Measurements from ENCODE around the gene RGS12. TPM values are rescaled to one million over a fixed set of nuclear protein-coding genes. Genes with fewer than 3 reads are reported as not detected.

RGS12 gene
- total and polyA plus RNA-seq, 2 of the 8 experiments (the other 6 are each of a cell fraction or from before 2014, with no cell fraction given) = 6.0 to 16.4 TPM

- H4K20me1 ChIP-seq (replicated peaks in 1 of 2; ENCODE audit: control insufficient read depth in 1 of 2, insufficient read depth in 2 of 2, low read length in 2 of 2) = peaks cover 6 to 17% of the 10 kb centered on the region in 2 experiments
- DNase-seq (ENCODE audit: low read depth in 1 of 2, low spot score in 2 of 2) = no peak
- TF ChIP-seq SP1 (IDR thresholded peaks at IDR 0.05; ENCODE audit: low read depth, low read length) (no peak), EGR1 (IDR thresholded peaks at IDR 0.05; ENCODE audit: borderline replicate concordance, low read depth, low read length) (no peak), KDM1A (IDR thresholded peaks at IDR 0.05; ENCODE audit: borderline replicate concordance, low read length) (no peak), CTBP2 (IDR thresholded peaks at IDR 0.05; ENCODE audit: borderline replicate concordance, insufficient read depth, insufficient read length, low read length) (no peak), JUN (IDR thresholded peaks at IDR 0.05; ENCODE audit: low read depth, low read length) (no peak), ATF3 (IDR thresholded peaks at IDR 0.05; ENCODE audit: insufficient read depth, low read depth, low read length) (no peak), CBX8 (IDR thresholded peaks at IDR 0.05; ENCODE audit: borderline replicate concordance, low read depth, low read length) (no peak), ATF2 (IDR thresholded peaks at IDR 0.05; ENCODE audit: low read length) (no peak), POU5F1 (IDR thresholded peaks at IDR 0.05; ENCODE audit: low read depth, low read length) (no peak)
Observed at GRCh38 chr4:3304831-3305609, 12.2 kb downstream of the RGS12 start.

More at GRCh38 chr4:3304831-3305609, 12.2 kb downstream of the RGS12 start:
- H3K79me1 ChIP-seq (ENCODE audit: low read depth, low read length) = peaks cover 13% of the 10 kb centered on the region; the same call in 1 of the 2 replicates
- H3K4ac ChIP-seq (replicated peaks; ENCODE audit: insufficient read length, low read depth, low read length) = no peak overlapping the region
- H2BK15ac ChIP-seq (ENCODE audit: low read length) = no peak overlapping the region
- 90% methylated on average over 25 of the region's 25 CpGs; no CpG with 5 or more reads in 1 of the 2 experiments for whole genome bisulfite sequencing, 2 experiments (ENCODE audit: extremely low coverage in 1 of 2, insufficient coverage in 1 of 2, insufficient read length in 1 of 2, insufficient replicate concordance in 2 of 2, low coverage in 1 of 2, low lambda C conversion rate in 2 of 2, missing lambda C conversion rate in 1 of 2)
- peak overlapping the region; percentile 70 for H3K14ac ChIP-seq (ENCODE audit: insufficient read length)
- no peak overlapping the region for H2AK5ac ChIP-seq (ENCODE audit: low read depth, low read length)
- H3K9me3 ChIP-seq (ENCODE audit: insufficient read depth in 2 of 2, low read depth in 1 of 2, low read length in 1 of 2) = no peaks in the 10 kb centered on the region
- H3K23me2 ChIP-seq (ENCODE audit: low read depth, low read length) = no peaks in the 10 kb centered on the region
- no peaks in the 10 kb centered on the region for H3K36me3 ChIP-seq (ENCODE audit: control insufficient read depth in 2 of 4, insufficient read depth in 4 of 4, low read length in 3 of 4)
- no peak overlapping the region for H3K27ac ChIP-seq (ENCODE audit: low read depth, low read length)
- H3K27me3 ChIP-seq (replicated peaks in 1 of 4; ENCODE audit: control insufficient read depth in 3 of 4, extremely low read depth in 1 of 4, insufficient read depth in 3 of 4, low read length in 3 of 4) = no peaks in the 10 kb centered on the region
- no peak overlapping the region for H3K4me2 ChIP-seq (ENCODE audit: insufficient read depth in 1 of 2, low read depth in 2 of 2, low read length in 2 of 2)
- no peak for FAIRE-seq
- peak overlapping the region; percentile 78 for H2BK120ac ChIP-seq (replicated peaks; ENCODE audit: low read depth, low read length)
- H3K9ac ChIP-seq (replicated peaks in 1 of 4; ENCODE audit: extremely low read depth in 1 of 4, low read depth in 3 of 4, low read length in 3 of 4) = no peak overlapping the region
- H2BK5ac ChIP-seq (ENCODE audit: low read depth, low read length) = no peak overlapping the region
- no peak overlapping the region for H3K4me3 ChIP-seq (ENCODE audit: extremely low read depth in 1 of 4, insufficient read depth in 2 of 4, low read depth in 3 of 4, low read length in 4 of 4)
- peak overlapping the region; percentile 70; the same call in 1 of the 2 replicates for H4K8ac ChIP-seq (ENCODE audit: extremely low read depth, insufficient read depth, low read length)
- H3K4me1 ChIP-seq (replicated peaks in 1 of 4; ENCODE audit: control insufficient read depth in 3 of 4, insufficient read depth in 4 of 4, low read length in 3 of 4) = peaks cover 0 to 18% (median 6%) of the 10 kb centered on the region in 4 experiments; a peak in 4 of 7 replicates
- no peak overlapping the region for H3K56ac ChIP-seq (replicated peaks; ENCODE audit: insufficient read length, low read depth, low read length)
- no peak overlapping the region for H3K23ac ChIP-seq (ENCODE audit: insufficient read length)
- no peak overlapping the region for H2BK20ac ChIP-seq (ENCODE audit: low read length)
- peak overlapping the region; percentile 10; the same call in 1 of the 2 replicates for H2BK12ac ChIP-seq (ENCODE audit: low read depth, low read length)
- H2AFZ ChIP-seq (ENCODE audit: low read length) = no peak overlapping the region
- POLR2A ChIA-PET (ENCODE audit: partially characterized antibody) = interaction anchor here (3.4 kb wide), 1 partner anchor 11 kb away, joined by 16 read pairs; no protein-coding TSS in a partner anchor
- H3K18ac ChIP-seq (ENCODE audit: extremely low read depth, low read length) = no peak overlapping the region
- no peak overlapping the region for H4K5ac ChIP-seq (ENCODE audit: insufficient read length, low read depth, low read length)
- peak overlapping the region; percentile 2 for H4K91ac ChIP-seq (replicated peaks; ENCODE audit: insufficient read length, low read length)
- CTCF ChIA-PET (ENCODE audit: partially characterized antibody) = interaction anchor here (0.7 to 2.0 kb wide), 6 partner anchors 12 to 210 kb away, joined by 3 to 5 read pairs (median 3); no protein-coding TSS in a partner anchor
- peaks cover 0 to 3% of the 10 kb centered on the region in 2 experiments; a peak in 1 of 4 replicates for H3K79me2 ChIP-seq (ENCODE audit: control insufficient read depth in 1 of 2, insufficient read depth in 2 of 2, low read length in 2 of 2)

All from H1 (cell line).